Measurements from ENCODE around the gene ANK3. TPM values are rescaled to one million over a fixed set of nuclear protein-coding genes. Genes with fewer than 3 reads are reported as not detected.

The ANK3 gene
- total RNA-seq, 1 experiment from 2014 or later: 15.3 TPM

GRCh38 chr10:60028081-60028480 is 361.6 kb downstream of the ANK3 start:
- Histone ChIP-seq H3K4me2 (ENCODE audit: low read length) (no peak overlapping the region), H3K27me3 (ENCODE audit: insufficient read depth, low read length) (no peaks in the 10 kb centered on the region), H3K4me3 (replicated peaks in 1 of 2; ENCODE audit: low read depth in 1 of 2, low read length in 2 of 2) (no peak overlapping the region), H2AFZ (ENCODE audit: low read depth, low read length, poor library complexity, severe bottlenecking) (no peak overlapping the region), H3K9me2 (ENCODE audit: insufficient read depth) (no peaks in the 10 kb centered on the region), H3K9ac (ENCODE audit: low read length) (no peak overlapping the region), H3K9me3 (ENCODE audit: control insufficient read depth in 1 of 2, insufficient read depth in 1 of 2, low read depth in 1 of 2, low read length in 2 of 2) (no peaks in the 10 kb centered on the region), H3K27ac (ENCODE audit: low read depth, low read length) (no peak overlapping the region), H3K79me2 (ENCODE audit: insufficient read depth, low read length) (no peaks in the 10 kb centered on the region), H3K4me1 (ENCODE audit: control insufficient read depth in 1 of 2, insufficient read depth in 2 of 2, low read length in 2 of 2) (no peaks in the 10 kb centered on the region), H4K20me1 (ENCODE audit: insufficient read depth) (no peaks in the 10 kb centered on the region), H3K36me3 (ENCODE audit: control insufficient read depth in 1 of 2, insufficient read depth in 2 of 2, low read length in 2 of 2) (no peaks in the 10 kb centered on the region)
- ATAC-seq: no peak
- no TSS peak for BruUV-seq (replicated peaks)
- CTCF ChIA-PET: interaction anchor here (0.9 to 1.3 kb wide), 2 partner anchors 122 to 197 kb away, joined by 3 read pairs; partner anchors contain the start of gene CCDC6
- TF ChIP-seq ELF1 (IDR thresholded peaks at IDR 0.05; ENCODE audit: borderline replicate concordance, low read depth) (no peak), RAD21 (IDR thresholded peaks at IDR 0.05; ENCODE audit: low read depth) (no peak), POLR2A (IDR thresholded peaks at IDR 0.05; ENCODE audit: borderline replicate concordance, extremely low read depth, insufficient read depth, insufficient read length) (no peak), ZNF274 (IDR thresholded peaks at IDR 0.05; ENCODE audit: low read depth, low read length) (no peak), CEBPB (IDR thresholded peaks at IDR 0.05; ENCODE audit: low read depth) (no peak), POLR2AphosphoS5 (IDR thresholded peaks at IDR 0.05; ENCODE audit: low read depth, low read length) (no peak), MAX (IDR thresholded peaks at IDR 0.05) (no peak)
- TF ChIP-seq, protein P1, sequence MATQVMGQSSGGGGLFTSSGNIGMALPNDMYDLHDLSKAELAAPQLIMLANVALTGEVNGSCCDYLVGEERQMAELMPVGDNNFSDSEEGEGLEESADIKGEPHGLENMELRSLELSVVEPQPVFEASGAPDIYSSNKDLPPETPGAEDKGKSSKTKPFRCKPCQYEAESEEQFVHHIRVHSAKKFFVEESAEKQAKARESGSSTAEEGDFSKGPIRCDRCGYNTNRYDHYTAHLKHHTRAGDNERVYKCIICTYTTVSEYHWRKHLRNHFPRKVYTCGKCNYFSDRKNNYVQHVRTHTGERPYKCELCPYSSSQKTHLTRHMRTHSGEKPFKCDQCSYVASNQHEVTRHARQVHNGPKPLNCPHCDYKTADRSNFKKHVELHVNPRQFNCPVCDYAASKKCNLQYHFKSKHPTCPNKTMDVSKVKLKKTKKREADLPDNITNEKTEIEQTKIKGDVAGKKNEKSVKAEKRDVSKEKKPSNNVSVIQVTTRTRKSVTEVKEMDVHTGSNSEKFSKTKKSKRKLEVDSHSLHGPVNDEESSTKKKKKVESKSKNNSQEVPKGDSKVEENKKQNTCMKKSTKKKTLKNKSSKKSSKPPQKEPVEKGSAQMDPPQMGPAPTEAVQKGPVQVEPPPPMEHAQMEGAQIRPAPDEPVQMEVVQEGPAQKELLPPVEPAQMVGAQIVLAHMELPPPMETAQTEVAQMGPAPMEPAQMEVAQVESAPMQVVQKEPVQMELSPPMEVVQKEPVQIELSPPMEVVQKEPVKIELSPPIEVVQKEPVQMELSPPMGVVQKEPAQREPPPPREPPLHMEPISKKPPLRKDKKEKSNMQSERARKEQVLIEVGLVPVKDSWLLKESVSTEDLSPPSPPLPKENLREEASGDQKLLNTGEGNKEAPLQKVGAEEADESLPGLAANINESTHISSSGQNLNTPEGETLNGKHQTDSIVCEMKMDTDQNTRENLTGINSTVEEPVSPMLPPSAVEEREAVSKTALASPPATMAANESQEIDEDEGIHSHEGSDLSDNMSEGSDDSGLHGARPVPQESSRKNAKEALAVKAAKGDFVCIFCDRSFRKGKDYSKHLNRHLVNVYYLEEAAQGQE (IDR thresholded peaks at IDR 0.05; ENCODE audit: low read depth): no peak
- RAD21 ChIA-PET (ENCODE audit: low non-redundant PET in 1 of 2, low total read pairs in 2 of 2, uncharacterized antibody in 2 of 2, unreplicated experiment in 2 of 2): no interaction called here
- POLR2A ChIA-PET: no interaction called here
- intact Hi-C loops (cut with micrococcal nuclease): no loop called here
- no peak for DNase-seq (ENCODE audit: low read depth, low spot score)
